Choroid plexus epithelial cell (primary cell): ENCODE measurements around the gene FXN.

Source experiments
- DNase-seq: peaks from one replicate; pipeline ENCODE4 v3.0.0-alpha.2; 2010; ENCODE audit warnings: low read depth
- H3K4me3 ChIP-seq: 2 replicates; pipeline ENCODE4 v1.5.1; 2011; ENCODE audit warnings: low read depth, mild to moderate bottlenecking, control low read depth, low read length, moderate library complexity
- TF ChIP-seq, protein P1 (sequence below): conservative IDR thresholded peaks from 2 replicates; pipeline ENCODE4 v1.5.1; 2011; ENCODE audit warnings: low read depth, mild to moderate bottlenecking, control low read depth, inconsistent platforms, low read length, moderate library complexity

The FXN gene

DNA sequence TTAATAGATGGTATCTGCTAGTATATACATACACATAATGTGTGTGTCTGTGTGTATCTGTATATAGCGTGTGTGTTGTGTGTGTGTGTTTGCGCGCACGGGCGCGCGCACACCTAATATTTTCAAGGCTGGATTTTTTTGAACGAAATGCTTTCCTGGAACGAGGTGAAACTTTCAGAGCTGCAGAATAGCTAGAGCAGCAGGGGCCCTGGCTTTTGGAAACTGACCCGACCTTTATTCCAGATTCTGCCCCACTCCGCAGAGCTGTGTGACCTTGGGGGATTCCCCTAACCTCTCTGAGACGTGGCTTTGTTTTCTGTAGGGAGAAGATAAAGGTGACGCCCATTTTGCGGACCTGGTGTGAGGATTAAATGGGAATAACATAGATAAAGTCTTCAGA lies 757 bp downstream of the FXN start:
- TF ChIP-seq, protein P1, sequence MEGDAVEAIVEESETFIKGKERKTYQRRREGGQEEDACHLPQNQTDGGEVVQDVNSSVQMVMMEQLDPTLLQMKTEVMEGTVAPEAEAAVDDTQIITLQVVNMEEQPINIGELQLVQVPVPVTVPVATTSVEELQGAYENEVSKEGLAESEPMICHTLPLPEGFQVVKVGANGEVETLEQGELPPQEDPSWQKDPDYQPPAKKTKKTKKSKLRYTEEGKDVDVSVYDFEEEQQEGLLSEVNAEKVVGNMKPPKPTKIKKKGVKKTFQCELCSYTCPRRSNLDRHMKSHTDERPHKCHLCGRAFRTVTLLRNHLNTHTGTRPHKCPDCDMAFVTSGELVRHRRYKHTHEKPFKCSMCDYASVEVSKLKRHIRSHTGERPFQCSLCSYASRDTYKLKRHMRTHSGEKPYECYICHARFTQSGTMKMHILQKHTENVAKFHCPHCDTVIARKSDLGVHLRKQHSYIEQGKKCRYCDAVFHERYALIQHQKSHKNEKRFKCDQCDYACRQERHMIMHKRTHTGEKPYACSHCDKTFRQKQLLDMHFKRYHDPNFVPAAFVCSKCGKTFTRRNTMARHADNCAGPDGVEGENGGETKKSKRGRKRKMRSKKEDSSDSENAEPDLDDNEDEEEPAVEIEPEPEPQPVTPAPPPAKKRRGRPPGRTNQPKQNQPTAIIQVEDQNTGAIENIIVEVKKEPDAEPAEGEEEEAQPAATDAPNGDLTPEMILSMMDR: no peak
- peak overlapping the region; percentile 68 for H3K4me3 ChIP-seq
- peak; percentile 36 for DNase-seq

DNA sequence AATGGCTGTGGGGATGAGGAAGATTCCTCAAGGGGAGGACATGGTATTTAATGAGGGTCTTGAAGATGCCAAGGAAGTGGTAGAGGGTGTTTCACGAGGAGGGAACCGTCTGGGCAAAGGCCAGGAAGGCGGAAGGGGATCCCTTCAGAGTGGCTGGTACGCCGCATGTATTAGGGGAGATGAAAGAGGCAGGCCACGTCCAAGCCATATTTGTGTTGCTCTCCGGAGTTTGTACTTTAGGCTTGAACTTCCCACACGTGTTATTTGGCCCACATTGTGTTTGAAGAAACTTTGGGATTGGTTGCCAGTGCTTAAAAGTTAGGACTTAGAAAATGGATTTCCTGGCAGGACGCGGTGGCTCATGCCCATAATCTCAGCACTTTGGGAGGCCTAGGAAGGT lies 1.2 kb downstream of the FXN start:
- TF ChIP-seq, protein P1: no peak
- no peak for DNase-seq
- peak overlapping the region; percentile 68 for H3K4me3 ChIP-seq

DNA sequence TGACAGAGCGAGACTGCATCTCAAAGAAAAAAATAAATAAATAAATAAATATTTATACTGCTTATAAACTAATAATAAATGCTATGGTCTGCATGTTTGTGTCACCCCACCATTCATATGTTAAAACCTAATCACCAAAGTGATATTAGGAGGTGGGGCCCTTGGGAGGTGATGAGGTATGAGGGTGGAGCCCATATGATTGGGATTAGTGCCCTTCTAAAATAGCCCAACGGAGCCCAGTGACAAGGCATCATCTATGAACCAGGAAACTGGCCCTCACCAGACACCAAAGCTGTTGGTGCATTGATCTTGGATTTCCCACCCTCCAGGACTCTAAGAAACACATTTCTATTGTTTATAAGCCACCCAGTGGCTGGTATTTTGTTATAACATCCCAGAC lies 5.1 kb downstream of the FXN start:
- no peak for DNase-seq
- TF ChIP-seq, protein P1: no peak
- H3K4me3 ChIP-seq: no peak overlapping the region

DNA sequence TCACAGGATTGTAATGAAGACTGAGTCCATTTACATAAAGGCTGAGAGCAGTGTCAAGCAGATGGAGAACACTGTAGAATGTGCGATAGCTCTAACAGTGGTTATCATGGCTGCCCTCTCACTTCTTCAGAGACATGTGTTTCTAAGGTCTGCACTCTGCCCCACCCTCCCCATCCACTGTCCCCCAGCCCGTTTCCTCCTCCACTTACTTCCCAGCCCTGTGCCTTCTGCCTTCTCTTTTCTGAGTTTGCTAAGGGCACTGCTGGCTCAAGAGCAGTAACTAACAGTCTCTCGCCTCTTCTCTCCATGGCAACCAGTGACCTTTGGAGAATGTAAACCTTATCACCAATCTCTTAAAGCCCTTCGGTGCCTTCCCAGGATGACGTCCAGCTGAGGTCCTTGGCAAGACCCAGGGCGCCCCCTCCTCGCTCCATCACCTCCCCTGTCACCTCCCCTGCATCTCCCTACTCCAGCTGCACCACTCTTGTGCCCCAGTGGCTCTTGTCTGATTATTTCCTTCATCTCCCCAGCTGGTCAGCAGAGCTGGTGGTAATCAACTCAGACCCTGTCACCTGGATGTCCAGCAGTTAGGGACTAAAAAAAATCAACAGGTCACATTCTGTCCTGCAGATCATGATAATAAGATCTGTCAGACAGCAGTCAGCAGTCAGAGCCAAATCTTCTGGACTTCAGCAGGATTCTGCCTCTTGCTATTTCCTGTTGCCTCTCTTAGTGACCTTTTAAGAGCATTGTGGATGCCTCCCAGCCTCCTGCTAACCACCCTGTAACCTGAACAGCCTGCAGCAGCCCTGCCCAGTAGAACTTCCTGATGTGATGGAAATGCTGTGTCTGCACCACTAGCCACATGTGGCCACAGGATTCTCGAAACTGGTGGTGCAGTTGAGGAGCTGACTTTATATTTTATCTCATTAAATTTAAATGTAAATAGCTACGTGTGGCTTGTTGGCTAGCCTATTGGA lies 9.0 kb downstream of the FXN start:
- H3K4me3 ChIP-seq: no peak overlapping the region
- TF ChIP-seq, protein P1: no peak

DNA sequence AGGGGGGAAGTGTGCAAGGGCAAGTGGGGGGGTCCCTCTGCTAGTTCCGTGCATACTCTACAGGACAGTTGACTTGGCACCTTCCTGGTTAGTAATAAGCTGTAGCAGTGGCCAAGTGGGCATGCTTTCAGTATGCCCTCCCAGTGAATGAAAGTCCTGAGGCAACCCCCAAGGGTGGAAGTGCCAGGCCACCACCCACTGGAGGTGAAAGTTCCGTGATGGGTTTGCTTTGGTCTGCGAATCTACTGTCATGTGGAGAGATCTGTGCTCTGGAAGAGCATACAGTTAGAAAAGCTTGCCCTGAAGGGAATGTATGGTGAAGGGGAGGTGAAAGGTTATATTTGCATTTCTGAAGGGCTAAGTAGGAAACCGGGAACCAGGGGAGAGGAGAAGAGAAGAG lies 10.3 kb downstream of the FXN start:
- no peak for DNase-seq
- TF ChIP-seq, protein P1: no peak
- H3K4me3 ChIP-seq: no peak overlapping the region

More for the DNA sequence above, 9.0 kb downstream of the FXN start:
- DNase-seq: peak; percentile 96

DNA sequence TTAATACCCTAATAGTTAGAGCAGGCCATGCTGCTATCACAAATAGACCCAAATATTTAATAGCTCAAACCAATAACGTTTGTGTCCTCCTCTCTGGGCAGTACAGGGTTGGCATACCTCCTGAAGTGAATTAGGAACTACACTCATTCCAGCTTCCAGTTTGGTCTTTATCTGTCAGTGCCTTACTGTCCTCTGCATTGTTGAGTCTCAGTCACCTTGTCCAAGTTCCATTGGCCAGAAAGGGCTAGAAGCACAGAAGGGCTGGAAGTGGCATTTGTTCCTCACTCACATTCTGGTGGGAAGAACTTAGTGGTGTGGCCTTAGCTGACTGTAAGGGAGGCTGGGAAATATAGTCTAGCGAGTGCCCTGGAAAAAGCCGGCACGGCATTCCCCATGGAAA lies 11.2 kb downstream of the FXN start:
- TF ChIP-seq, protein P1: no peak
- H3K4me3 ChIP-seq: no peak overlapping the region
- no peak for DNase-seq

DNA sequence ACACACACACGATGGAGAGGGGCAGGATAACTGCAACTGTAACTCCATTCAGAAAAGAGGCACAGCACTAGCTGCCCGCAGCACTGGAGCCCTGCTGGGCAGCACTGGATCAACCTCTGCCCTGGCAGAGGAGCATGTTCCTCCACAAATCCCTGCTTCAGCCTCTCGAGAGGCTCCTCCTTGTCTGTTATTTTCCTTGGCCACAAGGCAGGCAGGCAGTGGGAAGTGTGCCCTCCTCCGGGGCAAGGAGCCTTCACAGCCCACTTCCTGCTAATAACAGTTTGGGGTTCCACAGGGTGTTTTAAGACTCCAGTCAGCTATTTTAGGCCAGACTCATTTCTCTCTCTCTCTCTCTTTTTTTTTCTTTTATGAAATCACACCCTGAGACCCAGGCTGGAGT lies 11.8 kb downstream of the FXN start:
- H3K4me3 ChIP-seq: no peak overlapping the region
- TF ChIP-seq, protein P1: no peak
- DNase-seq: peak; percentile 47
